ENCODE results near the gene CDC42EP2.

CDC42EP2 gene

GRCh38 chr11:65370659-65371049 is 56.0 kb downstream of the CDC42EP2 start:
- TF ChIP-seq SUZ12 (IDR thresholded peaks at IDR 0.05; ENCODE audit: extremely low read depth, insufficient read depth, insufficient read length) (no peak), YY1 (IDR thresholded peaks at IDR 0.05; ENCODE audit: insufficient read depth, insufficient read length) (no peak), ZNF274 (IDR thresholded peaks at IDR 0.05; ENCODE audit: low read depth, low read length) (no peak)

More at GRCh38 chr11:65370659-65371049, 56.0 kb downstream of the CDC42EP2 start:
- peaks cover 3% of the 10 kb centered on the region for H3K4me1 ChIP-seq (ENCODE audit: insufficient read depth, insufficient read length)
- no peaks in the 10 kb centered on the region for H3K27me3 ChIP-seq (ENCODE audit: insufficient read depth, insufficient read length)
- no peak overlapping the region for H3K4me3 ChIP-seq (ENCODE audit: insufficient read length, low read depth)
- H3K36me3 ChIP-seq (ENCODE audit: insufficient read depth, insufficient read length, low read length): no peaks in the 10 kb centered on the region
- no peak overlapping the region for H3K9ac ChIP-seq (ENCODE audit: insufficient read length, low read depth)
- no peak for DNase-seq (ENCODE audit: low read depth, low spot score)
- no peaks in the 10 kb centered on the region for H3K9me3 ChIP-seq (ENCODE audit: insufficient read depth, low read length)
